HepG2 (cell line): ENCODE data around the gene U2AF1L4. TPM values are rescaled to one million over a fixed set of nuclear protein-coding genes. Genes with fewer than 3 reads are reported as not detected.

ENCODE experiments used
- CBX1 ChIP-seq: IDR thresholded peaks from one replicate; pipeline ENCODE4 v1.6.1; 2016; ENCODE audit warnings: antibody characterized with exemption, low read depth
- EHMT2 ChIP-seq: fragments of 200-600 bp; sonication (generic); IDR thresholded peaks from 2 replicates; pipeline ENCODE4 v1.7.0; 2017; ENCODE audit warnings: antibody characterized with exemption, low read depth, low read length, borderline replicate concordance
- FOXC1 ChIP-seq: sonication (generic); formaldehyde crosslinking; IDR thresholded peaks from 2 replicates; pipeline ENCODE4 v1.8.0; 2022; ENCODE audit warnings: mild to moderate bottlenecking, missing genetic modification reagents, borderline replicate concordance
- IRF2 ChIP-seq: IDR thresholded peaks from 2 replicates; pipeline ENCODE4 v1.6.1; 2018; ENCODE audit warnings: missing genetic modification reagents, missing compliant biosample characterization
- MED8 ChIP-seq: sonication (generic); formaldehyde crosslinking; IDR thresholded peaks from 2 replicates; pipeline ENCODE4 v1.8.1; 2023; ENCODE audit warnings: mild to moderate bottlenecking, missing genetic modification reagents; ENCODE audit not compliant: insufficient replicate concordance
- NR3C1 ChIP-seq: sonication (generic); formaldehyde crosslinking; IDR thresholded peaks from 2 replicates; pipeline ENCODE4 v1.4.0; 2020; ENCODE audit warnings: missing genetic modification reagents
- PCBP1 ChIP-seq: fragments of 200-400 bp; formaldehyde crosslinking; IDR thresholded peaks from 2 replicates; pipeline ENCODE4 v1.6.1; 2017; ENCODE audit warnings: mild to moderate bottlenecking, low read depth, low read length, borderline replicate concordance
- POLR2G ChIP-seq: fragments of 200-400 bp; formaldehyde crosslinking; IDR thresholded peaks from 2 replicates; pipeline ENCODE4 v1.6.1; 2018; ENCODE audit warnings: mild to moderate bottlenecking, low read depth, low read length, moderate library complexity
- TBX3 ChIP-seq: fragments of 450-650 bp; IDR thresholded peaks from 2 replicates; pipeline ENCODE4 v1.6.1; 2017; ENCODE audit warnings: antibody characterized with exemption, mild to moderate bottlenecking, inconsistent platforms, borderline replicate concordance
- YY1 ChIP-seq: IDR thresholded peaks from 2 replicates; pipeline ENCODE4 v1.6.1; 2011; ENCODE audit warnings: low read length, low read depth, moderate library complexity, mild to moderate bottlenecking; ENCODE audit not compliant: insufficient read depth, insufficient replicate concordance
- ZKSCAN5 ChIP-seq: sonication (generic); formaldehyde crosslinking; IDR thresholded peaks from 2 replicates; pipeline ENCODE4 v1.5.1; 2020; ENCODE audit warnings: mild to moderate bottlenecking, missing genetic modification reagents
- ZNF256 ChIP-seq: sonication (generic); formaldehyde crosslinking; conservative IDR thresholded peaks from 2 replicates; pipeline ENCODE4 v1.4.0; 2020; ENCODE audit warnings: missing genetic modification reagents
- ZNF292 ChIP-seq: sonication (generic); formaldehyde crosslinking; IDR thresholded peaks from 2 replicates; pipeline ENCODE4 v1.8.1; 2022; ENCODE audit warnings: mild to moderate bottlenecking, low read depth, missing genetic modification reagents, borderline replicate concordance
- ZNF333 ChIP-seq: sonication (generic); formaldehyde crosslinking; IDR thresholded peaks from 2 replicates; pipeline ENCODE4 v1.4.0; 2020; ENCODE audit warnings: mild to moderate bottlenecking, missing genetic modification reagents, borderline replicate concordance
- ZNF570 ChIP-seq: sonication (generic); formaldehyde crosslinking; IDR thresholded peaks from 2 replicates; pipeline ENCODE4 v1.4.0; 2020; ENCODE audit warnings: mild to moderate bottlenecking, missing genetic modification reagents, borderline replicate concordance
- polyA plus RNA-seq, 8 experiments: library from polyadenylated mRNA; depleted of rRNA in 3 of 8; stranded (reverse) in 7 of 8; unstranded in 1 of 8; fragments of >200 nt; fragmentation: Illumina TruSeq in 4 of 8; extraction: Trizol in 4 of 8; gene quantifications; 2 replicates each; pipeline versions ENCODE4 v1.2.1 to v1.2.3, GENCODE V29; 2011 to 2016; ENCODE audit warnings: low read depth in 4 of 8, missing spikeins in 1 of 8, mixed read lengths in 1 of 8; ENCODE audit not compliant: insufficient read depth in 1 of 8
- total RNA-seq, 5 experiments: library from RNA; depleted of rRNA; stranded (reverse); fragments of >200 nt; fragmentation: Illumina TruSeq; extraction: Trizol; gene quantifications; 2 replicates each; pipeline ENCODE4 v1.2.3, GENCODE V29; 2016; ENCODE audit warnings: low read depth in 1 of 5
- TF ChIP-seq, protein P1 (sequence below): sonication (generic); formaldehyde crosslinking; IDR thresholded peaks from 2 replicates; pipeline ENCODE4 v1.4.0; 2020; ENCODE audit warnings: missing genetic modification reagents, mild to moderate bottlenecking, borderline replicate concordance
- TF ChIP-seq, protein P2 (sequence below): sonication (generic); formaldehyde crosslinking; IDR thresholded peaks from 2 replicates; pipeline ENCODE4 v1.4.0; 2020; ENCODE audit warnings: mild to moderate bottlenecking, missing genetic modification reagents
- TF ChIP-seq, protein P3 (sequence below): sonication (generic); formaldehyde crosslinking; IDR thresholded peaks from 2 replicates; pipeline ENCODE4 v1.8.1; 2022; ENCODE audit warnings: mild to moderate bottlenecking, missing genetic modification reagents

U2AF1L4 gene
- total and polyA plus RNA-seq, 2 of the 13 experiments (the other 11 are each of a cell fraction or from before 2014, with no cell fraction given): 7.9 to 15.4 TPM

DNA sequence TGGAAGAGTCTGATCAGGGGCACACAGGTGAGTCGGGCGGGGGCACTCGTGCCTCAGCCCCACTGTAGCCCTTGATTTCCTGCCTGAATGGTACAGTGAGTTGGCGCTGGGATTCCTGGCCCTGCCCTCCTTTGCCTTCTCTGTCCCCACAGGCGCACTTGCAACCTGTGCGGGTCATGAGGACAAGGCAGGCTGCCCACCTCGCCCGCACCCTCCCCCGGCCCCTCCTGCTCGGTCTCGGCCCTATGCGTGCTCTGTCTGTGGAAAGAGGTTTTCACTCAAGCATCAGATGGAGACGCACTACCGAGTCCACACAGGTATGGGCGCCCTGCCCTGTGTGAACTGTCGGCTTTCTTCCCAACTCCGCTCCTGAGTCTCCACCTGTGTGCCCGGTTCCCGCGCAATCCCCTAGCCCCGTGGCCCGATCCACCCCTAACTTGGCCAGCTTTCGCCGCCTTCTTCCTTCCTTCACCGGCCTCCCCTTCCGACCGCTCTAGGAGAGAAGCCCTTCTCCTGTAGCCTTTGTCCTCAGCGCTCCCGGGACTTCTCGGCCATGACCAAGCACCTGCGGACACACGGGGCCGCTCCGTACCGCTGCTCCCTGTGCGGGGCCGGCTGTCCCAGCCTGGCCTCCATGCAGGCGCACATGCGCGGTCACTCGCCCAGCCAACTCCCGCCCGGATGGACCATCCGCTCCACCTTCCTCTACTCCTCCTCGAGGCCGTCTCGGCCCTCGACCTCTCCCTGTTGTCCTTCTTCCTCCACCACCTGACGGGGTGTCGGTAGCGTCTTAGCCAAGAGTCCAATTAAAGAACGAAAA, 29.0 kb downstream of the U2AF1L4 start (continued):
- TF ChIP-seq ZNF292 (CRISPR knock-in tag) (no peak; the same call in 1 of the 2 replicates), YY1 (no peak), EHMT2 (no peak), POLR2G (peak; percentile 66), FOXC1 (CRISPR knock-in tag) (no peak; the same call in none of the 2 replicates), ZNF333 (CRISPR knock-in tag) (0 out of 2 replicates have a peak, but pooled peaks have one; percentile 22), TBX3 (no peak), ZNF256 (CRISPR knock-in tag) (no peak), CBX1 (no peak), ZNF570 (CRISPR knock-in tag) (no peak), MED8 (peak; percentile 64), PCBP1 (no peak), NR3C1 (CRISPR knock-in tag) (no peak), ZKSCAN5 (0 out of 2 replicates have a peak, but pooled peaks have one; percentile 34), IRF2 (CRISPR knock-in tag) (no peak)
- TF ChIP-seq, protein P1, sequence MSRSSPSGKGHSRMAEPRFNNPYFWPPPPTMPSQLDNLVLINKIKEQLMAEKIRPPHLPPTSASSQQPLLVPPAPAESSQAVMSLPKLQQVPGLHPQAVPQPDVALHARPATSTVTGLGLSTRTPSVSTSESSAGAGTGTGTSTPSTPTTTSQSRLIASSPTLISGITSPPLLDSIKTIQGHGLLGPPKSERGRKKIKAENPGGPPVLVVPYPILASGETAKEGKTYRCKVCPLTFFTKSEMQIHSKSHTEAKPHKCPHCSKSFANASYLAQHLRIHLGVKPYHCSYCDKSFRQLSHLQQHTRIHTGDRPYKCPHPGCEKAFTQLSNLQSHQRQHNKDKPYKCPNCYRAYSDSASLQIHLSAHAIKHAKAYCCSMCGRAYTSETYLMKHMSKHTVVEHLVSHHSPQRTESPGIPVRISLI: peak; percentile 33; the same call in 1 of the 2 replicates
- TF ChIP-seq, protein P2, sequence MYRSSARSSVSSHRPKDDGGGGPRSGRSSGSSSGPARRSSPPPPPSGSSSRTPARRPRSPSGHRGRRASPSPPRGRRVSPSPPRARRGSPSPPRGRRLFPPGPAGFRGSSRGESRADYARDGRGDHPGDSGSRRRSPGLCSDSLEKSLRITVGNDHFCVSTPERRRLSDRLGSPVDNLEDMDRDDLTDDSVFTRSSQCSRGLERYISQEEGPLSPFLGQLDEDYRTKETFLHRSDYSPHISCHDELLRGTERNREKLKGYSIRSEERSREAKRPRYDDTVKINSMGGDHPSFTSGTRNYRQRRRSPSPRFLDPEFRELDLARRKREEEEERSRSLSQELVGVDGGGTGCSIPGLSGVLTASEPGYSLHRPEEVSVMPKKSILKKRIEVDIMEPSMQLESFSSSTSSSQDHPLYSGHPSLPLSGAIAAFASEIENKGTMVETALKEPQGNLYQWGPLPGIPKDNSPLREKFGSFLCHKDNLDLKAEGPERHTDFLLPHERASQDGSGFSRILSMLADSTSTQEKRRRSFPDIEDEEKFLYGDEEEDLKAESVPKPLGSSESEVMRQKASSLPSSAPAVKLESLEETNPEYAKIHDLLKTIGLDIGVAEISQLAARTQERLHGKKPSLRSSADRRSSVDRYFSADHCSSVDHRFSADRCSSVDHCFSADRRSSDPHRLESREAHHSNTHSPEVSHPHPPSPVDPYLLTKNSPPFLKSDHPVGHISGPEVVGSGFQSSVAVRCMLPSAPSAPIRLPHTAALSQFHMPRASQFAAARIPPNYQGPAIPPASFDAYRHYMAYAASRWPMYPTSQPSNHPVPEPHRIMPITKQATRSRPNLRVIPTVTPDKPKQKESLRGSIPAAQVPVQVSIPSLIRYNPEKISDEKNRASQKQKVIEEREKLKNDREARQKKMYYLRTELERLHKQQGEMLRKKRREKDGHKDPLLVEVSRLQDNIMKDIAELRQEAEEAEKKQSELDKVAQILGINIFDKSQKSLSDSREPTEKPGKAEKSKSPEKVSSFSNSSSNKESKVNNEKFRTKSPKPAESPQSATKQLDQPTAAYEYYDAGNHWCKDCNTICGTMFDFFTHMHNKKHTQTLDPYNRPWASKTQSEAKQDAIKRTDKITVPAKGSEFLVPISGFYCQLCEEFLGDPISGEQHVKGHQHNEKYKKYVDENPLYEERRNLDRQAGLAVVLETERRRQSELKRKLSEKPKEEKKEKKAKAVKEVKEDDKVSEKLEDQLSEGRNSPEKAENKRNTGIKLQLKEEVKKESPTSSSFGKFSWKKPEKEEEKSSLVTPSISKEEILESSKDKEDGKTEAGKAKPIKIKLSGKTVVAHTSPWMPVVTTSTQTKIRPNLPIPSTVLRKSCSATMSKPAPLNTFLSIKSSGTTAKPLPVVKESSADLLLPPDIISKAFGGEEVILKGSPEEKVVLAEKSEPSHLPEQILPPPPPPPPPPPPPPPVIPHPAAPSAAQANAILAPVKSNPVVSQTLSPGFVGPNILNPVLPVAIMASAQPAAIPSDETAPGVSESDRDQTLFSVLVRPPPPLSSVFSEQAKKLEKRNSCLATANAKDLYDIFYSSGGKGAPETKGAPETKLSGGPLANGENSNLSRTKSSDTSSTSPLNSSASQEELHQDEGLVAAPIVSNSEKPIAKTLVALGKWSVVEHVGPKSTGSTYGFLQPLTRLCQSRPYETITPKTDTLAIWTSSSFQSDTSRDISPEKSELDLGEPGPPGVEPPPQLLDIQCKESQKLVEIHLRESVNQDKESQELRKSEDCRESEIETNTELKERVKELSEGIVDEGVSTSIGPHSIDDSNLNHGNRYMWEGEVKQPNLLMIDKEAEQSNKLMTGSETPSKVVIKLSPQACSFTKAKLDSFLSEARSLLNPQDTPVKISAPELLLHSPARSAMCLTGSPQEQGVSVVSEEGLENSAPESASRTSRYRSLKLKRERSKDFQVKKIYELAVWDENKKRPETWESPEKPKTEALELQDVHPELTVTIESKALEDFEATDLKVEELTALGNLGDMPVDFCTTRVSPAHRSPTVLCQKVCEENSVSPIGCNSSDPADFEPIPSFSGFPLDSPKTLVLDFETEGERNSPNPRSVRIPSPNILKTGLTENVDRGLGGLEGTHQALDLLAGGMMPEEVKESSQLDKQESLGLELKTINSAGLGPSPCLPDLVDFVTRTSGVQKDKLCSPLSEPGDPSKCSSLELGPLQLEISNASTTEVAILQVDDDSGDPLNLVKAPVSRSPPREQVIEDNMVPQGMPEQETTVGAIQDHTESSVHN: 0 out of 2 replicates have a peak, but pooled peaks have one; percentile 17
- TF ChIP-seq, protein P3, sequence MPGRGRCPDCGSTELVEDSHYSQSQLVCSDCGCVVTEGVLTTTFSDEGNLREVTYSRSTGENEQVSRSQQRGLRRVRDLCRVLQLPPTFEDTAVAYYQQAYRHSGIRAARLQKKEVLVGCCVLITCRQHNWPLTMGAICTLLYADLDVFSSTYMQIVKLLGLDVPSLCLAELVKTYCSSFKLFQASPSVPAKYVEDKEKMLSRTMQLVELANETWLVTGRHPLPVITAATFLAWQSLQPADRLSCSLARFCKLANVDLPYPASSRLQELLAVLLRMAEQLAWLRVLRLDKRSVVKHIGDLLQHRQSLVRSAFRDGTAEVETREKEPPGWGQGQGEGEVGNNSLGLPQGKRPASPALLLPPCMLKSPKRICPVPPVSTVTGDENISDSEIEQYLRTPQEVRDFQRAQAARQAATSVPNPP (CRISPR knock-in tag): peak; percentile 71; the same call in 1 of the 2 replicates
